PC-3 (cell line): Measurements from ENCODE around the gene CPLANE1. TPM values are rescaled to one million over a fixed set of nuclear protein-coding genes. Genes with fewer than 3 reads are reported as not detected.

Experiments used
- ATAC-seq: fragments of 200-7000 bp; cut with Tn5 transposase; 2 replicates; pipeline ENCODE4 v1.9.1; 2020; ENCODE audit warnings: mild to moderate bottlenecking, moderate library complexity
- BruUV-seq: library from RNA; stranded (reverse); fragments of 400-500 nt; replicated peaks from 2 replicates; lab custom pipeline; 2021; lab: Mats Ljungman, UMichigan
- CTCF ChIA-PET: fragments of 300-600 bp; sonication (Branson Sonifier 250); formaldehyde crosslinking; loops from one replicate; lab custom pipeline; 2022; ENCODE audit warnings: antibody characterized with exemption; lab: Charles Lee
- POLR2A ChIA-PET: fragments of 300-600 bp; sonication (Branson Sonifier 250); formaldehyde crosslinking; loops from one replicate; lab custom pipeline; 2022; ENCODE audit warnings: antibody characterized with exemption; ENCODE audit not compliant: unreplicated experiment; lab: Charles Lee
- DNase-seq: peaks from one replicate; pipeline ENCODE4 v3.0.0-alpha.2; 2015
- H2AFZ ChIP-seq: fragments of 300-600 bp; sonication (generic); 2 replicates; pipeline ENCODE4 v1.6.0; 2016; ENCODE audit warnings: antibody characterized with exemption, low read length
- H3F3A ChIP-seq: fragments of 300-600 bp; sonication (generic); one replicate; pipeline ENCODE4 v1.6.0; 2017; ENCODE audit warnings: antibody characterized with exemption, low read length, control low read depth, mild to moderate bottlenecking; ENCODE audit not compliant: unreplicated experiment
- H3K27ac ChIP-seq: fragments of 300-600 bp; sonication (generic); 2 replicates; pipeline ENCODE4 v1.5.1; 2016; ENCODE audit warnings: mild to moderate bottlenecking, low read length
- H3K27me3 ChIP-seq: fragments of 300-600 bp; sonication (generic); 2 replicates; pipeline ENCODE4 v1.6.1; 2016; ENCODE audit warnings: low read length, mixed read lengths
- H3K36me3 ChIP-seq: fragments of 300-600 bp; sonication (generic); 2 replicates; pipeline ENCODE4 v1.6.1; 2016; ENCODE audit warnings: low read depth, mixed run types, low read length, mixed read lengths
- H3K4me1 ChIP-seq: fragments of 300-600 bp; sonication (generic); 2 replicates; pipeline ENCODE4 v1.5.1; 2016; ENCODE audit warnings: low read length; ENCODE audit not compliant: insufficient read depth
- H3K4me2 ChIP-seq: fragments of 300-600 bp; sonication (generic); 2 replicates; pipeline ENCODE4 v1.6.0; 2016; ENCODE audit warnings: low read length
- H3K4me3 ChIP-seq: fragments of 300-600 bp; sonication (generic); 2 replicates; pipeline ENCODE4 v1.5.1; 2016; ENCODE audit warnings: mild to moderate bottlenecking, low read length, mixed read lengths
- H3K79me2 ChIP-seq: fragments of 300-600 bp; sonication (generic); 2 replicates; pipeline ENCODE4 v1.6.1; 2017; ENCODE audit warnings: low read length, mixed read lengths
- H3K9ac ChIP-seq: fragments of 300-600 bp; sonication (generic); 2 replicates; pipeline ENCODE4 v1.6.0; 2016; ENCODE audit warnings: mild to moderate bottlenecking, low read length
- H3K9me2 ChIP-seq: fragments of 300-600 bp; sonication (generic); replicated peaks from 2 replicates; pipeline ENCODE4 v1.6.1; 2016; ENCODE audit warnings: mixed run types, low read length, mixed read lengths
- H3K9me3 ChIP-seq: fragments of 300-600 bp; sonication (generic); 2 replicates; pipeline ENCODE4 v1.6.1; 2016; ENCODE audit warnings: low read length, mixed read lengths
- H4K20me1 ChIP-seq: fragments of 300-600 bp; sonication (generic); 2 replicates; pipeline ENCODE4 v1.6.1; 2016; ENCODE audit warnings: low read length, mixed read lengths
- EZH2 ChIP-seq: fragments of 300-600 bp; sonication (generic); IDR thresholded peaks from one replicate; pipeline ENCODE4 v1.6.1; 2017; ENCODE audit warnings: antibody characterized with exemption, mild to moderate bottlenecking, low read length; ENCODE audit not compliant: unreplicated experiment
- EZH2phosphoT487 ChIP-seq: fragments of 300-600 bp; sonication (generic); IDR thresholded peaks from 2 replicates; pipeline ENCODE4 v1.6.1; 2018; ENCODE audit warnings: mild to moderate bottlenecking, antibody characterized with exemption, low read length, borderline replicate concordance
- intact Hi-C: fragments of 100-400 bp; cut with micrococcal nuclease; formaldehyde crosslinking; loops from 2 replicates; pipeline ENCODE4 v1.9.0; 2023
- total RNA-seq: library from RNA; depleted of rRNA; stranded (reverse); fragments of >200 nt; gene quantifications from 2 replicates; pipeline ENCODE4 v1.2.3, GENCODE V29; 2014
- TF ChIP-seq, protein P1 (sequence below): fragments of 300-600 bp; sonication (generic); conservative IDR thresholded peaks from 2 replicates; pipeline ENCODE4 v1.5.1; 2017; ENCODE audit warnings: antibody characterized with exemption, low read depth, mild to moderate bottlenecking, low read length

The CPLANE1 gene
- total RNA-seq, 1 experiment from 2014 or later = 10.1 TPM

DNA sequence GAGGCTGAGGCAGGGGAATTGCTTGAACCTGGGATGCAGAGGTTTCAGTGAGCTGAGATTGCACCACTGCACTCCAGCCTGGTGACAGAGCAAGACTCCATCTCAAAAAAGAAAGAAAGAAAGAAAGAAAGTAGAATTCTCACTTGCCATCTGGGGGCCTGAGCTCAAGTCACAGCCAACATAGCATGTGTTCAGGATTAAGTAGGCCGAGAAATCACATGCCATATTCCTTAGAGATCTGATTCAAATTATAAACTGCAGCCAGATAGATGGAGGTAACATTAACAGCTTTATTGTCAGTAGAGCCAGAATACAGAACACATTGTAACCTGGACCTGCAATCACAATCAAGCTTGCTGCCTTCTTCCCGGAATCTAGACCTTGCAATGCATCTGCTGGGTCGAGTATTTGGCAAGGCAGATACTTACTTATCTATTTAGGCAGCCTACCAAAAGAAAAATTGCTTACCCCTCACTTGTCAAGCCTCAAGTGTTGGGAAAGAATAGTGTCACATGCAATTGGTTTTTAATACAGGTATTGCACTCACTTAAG, 173.7 kb downstream of the CPLANE1 start:
- no peaks in the 10 kb centered on the region for H3K79me2 ChIP-seq
- TF ChIP-seq, protein P1, sequence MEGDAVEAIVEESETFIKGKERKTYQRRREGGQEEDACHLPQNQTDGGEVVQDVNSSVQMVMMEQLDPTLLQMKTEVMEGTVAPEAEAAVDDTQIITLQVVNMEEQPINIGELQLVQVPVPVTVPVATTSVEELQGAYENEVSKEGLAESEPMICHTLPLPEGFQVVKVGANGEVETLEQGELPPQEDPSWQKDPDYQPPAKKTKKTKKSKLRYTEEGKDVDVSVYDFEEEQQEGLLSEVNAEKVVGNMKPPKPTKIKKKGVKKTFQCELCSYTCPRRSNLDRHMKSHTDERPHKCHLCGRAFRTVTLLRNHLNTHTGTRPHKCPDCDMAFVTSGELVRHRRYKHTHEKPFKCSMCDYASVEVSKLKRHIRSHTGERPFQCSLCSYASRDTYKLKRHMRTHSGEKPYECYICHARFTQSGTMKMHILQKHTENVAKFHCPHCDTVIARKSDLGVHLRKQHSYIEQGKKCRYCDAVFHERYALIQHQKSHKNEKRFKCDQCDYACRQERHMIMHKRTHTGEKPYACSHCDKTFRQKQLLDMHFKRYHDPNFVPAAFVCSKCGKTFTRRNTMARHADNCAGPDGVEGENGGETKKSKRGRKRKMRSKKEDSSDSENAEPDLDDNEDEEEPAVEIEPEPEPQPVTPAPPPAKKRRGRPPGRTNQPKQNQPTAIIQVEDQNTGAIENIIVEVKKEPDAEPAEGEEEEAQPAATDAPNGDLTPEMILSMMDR = no peak
- TF ChIP-seq EZH2 (no peak), EZH2phosphoT487 (no peak)
- no peaks in the 10 kb centered on the region for H3K9me3 ChIP-seq
- CTCF ChIA-PET = no interaction called here
- H3F3A ChIP-seq = no peaks in the 10 kb centered on the region
- H2AFZ ChIP-seq = no peak overlapping the region
- H3K9me2 ChIP-seq = no peaks in the 10 kb centered on the region
- POLR2A ChIA-PET = no interaction called here
- intact Hi-C loops = no loop called here
- H3K27me3 ChIP-seq = no peaks in the 10 kb centered on the region
- no peak overlapping the region for H3K4me3 ChIP-seq
- H3K9ac ChIP-seq = no peak overlapping the region
- H4K20me1 ChIP-seq = no peaks in the 10 kb centered on the region
- H3K4me1 ChIP-seq = peaks cover 16% of the 10 kb centered on the region
- H3K36me3 ChIP-seq = no peaks in the 10 kb centered on the region
- BruUV-seq = no TSS peak
- no peak for DNase-seq
- no peak overlapping the region for H3K27ac ChIP-seq
- no peak for ATAC-seq
- H3K4me2 ChIP-seq = no peak overlapping the region

GRCh38 chr5:37071901-37072581, 177.1 kb downstream of the CPLANE1 start:
- H3F3A ChIP-seq = no peaks in the 10 kb centered on the region
- H2AFZ ChIP-seq = no peak overlapping the region
- H3K27me3 ChIP-seq = no peaks in the 10 kb centered on the region
- H3K9ac ChIP-seq = no peak overlapping the region
- H3K79me2 ChIP-seq = no peaks in the 10 kb centered on the region
- intact Hi-C loops = no loop called here
- ATAC-seq = peak; percentile 87
- peak; percentile 73 for DNase-seq
- peak overlapping the region; percentile 32 for H3K4me2 ChIP-seq
- H3K9me3 ChIP-seq = no peaks in the 10 kb centered on the region
- ChIA-PET CTCF (interaction anchor here (0.6 to 1.3 kb wide), 3 partner anchors 28 to 381 kb away, joined by 3 read pairs; no protein-coding TSS in a partner anchor), POLR2A (interaction anchor here (0.6 kb wide), 1 partner anchor 48 kb away, joined by 6 read pairs; no protein-coding TSS in a partner anchor)
- peaks cover 16% of the 10 kb centered on the region for H3K4me1 ChIP-seq
- H3K9me2 ChIP-seq = no peaks in the 10 kb centered on the region
- H4K20me1 ChIP-seq = no peaks in the 10 kb centered on the region
- BruUV-seq = TSS peak; percentile 20
- no peaks in the 10 kb centered on the region for H3K36me3 ChIP-seq
- TF ChIP-seq EZH2 (no peak), EZH2phosphoT487 (no peak)
- TF ChIP-seq, protein P1 = no peak
- no peak overlapping the region for H3K4me3 ChIP-seq
- H3K27ac ChIP-seq = peak overlapping the region; percentile 56

- ChIA-PET CTCF (interaction anchor here (0.8 to 1.3 kb wide), 2 partner anchors 28 to 336 kb away, joined by 3 read pairs; no protein-coding TSS in a partner anchor), POLR2A (no interaction called here)
- Histone ChIP-seq H3K4me1 (peaks cover 16% of the 10 kb centered on the region), H2AFZ (no peak overlapping the region), H3K27ac (peak overlapping the region; percentile 56; the same call in 1 of the 2 replicates), H3K36me3 (peaks cover 2% of the 10 kb centered on the region; the same call in 1 of the 2 replicates), H3K79me2 (no peaks in the 10 kb centered on the region), H3F3A (no peaks in the 10 kb centered on the region), H3K9me2 (no peaks in the 10 kb centered on the region), H4K20me1 (no peaks in the 10 kb centered on the region), H3K27me3 (no peaks in the 10 kb centered on the region), H3K4me3 (no peak overlapping the region), H3K9me3 (no peaks in the 10 kb centered on the region), H3K4me2 (peak overlapping the region; percentile 32; the same call in 1 of the 2 replicates), H3K9ac (no peak overlapping the region)
- ATAC-seq (no peak; the same call in 1 of the 2 replicates), DNase-seq (no peak)
- intact Hi-C loops = no loop called here
- BruUV-seq = no TSS peak
- no peak for TF ChIP-seq EZH2phosphoT487
- TF ChIP-seq, protein P1 = no peak
Measured at GRCh38 chr5:37071487-37071886, 177.7 kb downstream of the CPLANE1 start.
